HEK293 (cell line): ENCODE measurements around the gene AFF3.

Source experiments
- CTCF ChIA-PET: fragments of 350-600 bp; formaldehyde crosslinking; extraction: SDS; loops from one replicate; lab custom pipeline; 2021; ENCODE audit warnings: antibody characterized with exemption; lab: Yijun Ruan, JAX
- POLR2A ChIA-PET: fragments of 300-600 bp; formaldehyde crosslinking; extraction: SDS; loops from one replicate; lab custom pipeline; 2020; ENCODE audit warnings: antibody characterized with exemption, inconsistent platforms; lab: Yijun Ruan, JAX
- H3K27ac ChIP-seq: fragments of 200-500 bp; sonication (Bioruptor generic); 2 replicates; pipeline ENCODE4 v1.5.1; 2014; ENCODE audit warnings: low read depth, low read length, control low read depth, inconsistent platforms; ENCODE audit errors: extremely low read depth
- H3K36me3 ChIP-seq, 2 experiments: fragments of 200-500 bp in 1 of 2; sonication (Bioruptor generic) in 1 of 2; 1 replicate in 1 of 2; 2 replicates in 1 of 2; pipeline ENCODE4 v1.5.1; 2014 to 2017; ENCODE audit warnings: inconsistent platforms in 2 of 2, low read length in 2 of 2; ENCODE audit not compliant: control insufficient read depth in 2 of 2, insufficient read depth in 1 of 2
- H3K4me1 ChIP-seq: fragments of 200-500 bp; sonication (Bioruptor generic); 2 replicates; pipeline ENCODE4 v1.5.1; 2014; ENCODE audit warnings: mild to moderate bottlenecking, low read length, inconsistent platforms; ENCODE audit not compliant: control insufficient read depth, insufficient read depth
- H3K4me3 ChIP-seq: 2 replicates; pipeline ENCODE4 v1.5.1; 2011; ENCODE audit warnings: low read depth, mild to moderate bottlenecking, control low read depth, low read length, moderate library complexity
- H3K9me3 ChIP-seq: fragments of 200-500 bp; sonication (Bioruptor generic); 2 replicates; pipeline ENCODE4 v1.5.1; 2014; ENCODE audit warnings: low read depth, low read length, inconsistent platforms; ENCODE audit not compliant: control insufficient read depth, insufficient read depth
- EGR2 ChIP-seq: fragments of 450-650 bp; formaldehyde crosslinking; IDR thresholded peaks from 2 replicates; pipeline ENCODE4 v1.5.1; 2016; ENCODE audit warnings: low read depth, missing biosample characterization, missing genetic modification characterization
- FEZF1 ChIP-seq: fragments of 450-650 bp; formaldehyde crosslinking; IDR thresholded peaks from 2 replicates; pipeline ENCODE4 v1.5.1; 2016; ENCODE audit warnings: missing biosample characterization, missing genetic modification characterization
- HIC1 ChIP-seq: fragments of 450-650 bp; formaldehyde crosslinking; IDR thresholded peaks from 2 replicates; pipeline ENCODE4 v1.5.1; 2016; ENCODE audit warnings: missing biosample characterization, missing genetic modification characterization
- PRDM1 ChIP-seq: fragments of 450-650 bp; formaldehyde crosslinking; IDR thresholded peaks from 2 replicates; pipeline ENCODE4; 2016; ENCODE audit warnings: missing biosample characterization, missing genetic modification characterization
- SALL2 ChIP-seq: fragments of 450-650 bp; formaldehyde crosslinking; IDR thresholded peaks from 2 replicates; pipeline ENCODE4 v1.5.0; 2017; ENCODE audit warnings: missing biosample characterization, mild to moderate bottlenecking, missing genetic modification characterization, borderline replicate concordance
- SP3 ChIP-seq: fragments of 450-650 bp; formaldehyde crosslinking; IDR thresholded peaks from 2 replicates; pipeline ENCODE4 v1.5.1; 2016; ENCODE audit warnings: missing biosample characterization, missing genetic modification characterization
- YY1 ChIP-seq: fragments of 450-650 bp; formaldehyde crosslinking; IDR thresholded peaks from 2 replicates; pipeline ENCODE4 v1.5.1; 2018; ENCODE audit warnings: missing biosample characterization, missing genetic modification characterization
- ZBTB17 ChIP-seq: fragments of 450-650 bp; formaldehyde crosslinking; IDR thresholded peaks from 2 replicates; pipeline ENCODE4 v1.5.1; 2016; ENCODE audit warnings: missing biosample characterization, missing genetic modification characterization
- ZBTB26 ChIP-seq: fragments of 450-650 bp; formaldehyde crosslinking; optimal IDR thresholded peaks from 2 replicates; pipeline ENCODE3; 2016; ENCODE audit warnings: missing biosample characterization, mild to moderate bottlenecking, missing genetic modification characterization
- ZFHX2 ChIP-seq: fragments of 450-650 bp; formaldehyde crosslinking; conservative IDR thresholded peaks from 2 replicates; pipeline ENCODE4 v1.5.1; 2016; ENCODE audit warnings: missing biosample characterization, missing genetic modification characterization
- ZFP69B ChIP-seq: fragments of 450-650 bp; formaldehyde crosslinking; IDR thresholded peaks from 2 replicates; pipeline ENCODE4 v1.5.1; 2016; ENCODE audit warnings: missing biosample characterization, missing genetic modification characterization
- ZNF112 ChIP-seq: fragments of 450-650 bp; formaldehyde crosslinking; IDR thresholded peaks from 2 replicates; pipeline ENCODE4 v1.5.0; 2017; ENCODE audit warnings: missing biosample characterization, missing genetic modification characterization
- ZNF146 ChIP-seq: fragments of 450-650 bp; formaldehyde crosslinking; IDR thresholded peaks from 2 replicates; pipeline ENCODE4 v1.5.1; 2016; ENCODE audit warnings: missing biosample characterization, missing genetic modification characterization
- ZNF169 ChIP-seq: fragments of 450-650 bp; formaldehyde crosslinking; IDR thresholded peaks from 2 replicates; pipeline ENCODE4 v1.5.1; 2016; ENCODE audit warnings: missing biosample characterization, missing genetic modification characterization
- ZNF24 ChIP-seq: fragments of 450-650 bp; formaldehyde crosslinking; IDR thresholded peaks from 2 replicates; pipeline ENCODE4 v1.5.1; 2016; ENCODE audit warnings: missing biosample characterization, missing genetic modification characterization
- ZNF341 ChIP-seq: fragments of 450-650 bp; formaldehyde crosslinking; IDR thresholded peaks from 2 replicates; pipeline ENCODE4; 2016; ENCODE audit warnings: low read depth, missing biosample characterization, missing genetic modification characterization
- ZNF362 ChIP-seq: fragments of 450-650 bp; formaldehyde crosslinking; IDR thresholded peaks from 2 replicates; pipeline ENCODE4 v1.5.1; 2016; ENCODE audit warnings: missing biosample characterization, missing genetic modification characterization
- ZNF433 ChIP-seq: fragments of 450-650 bp; formaldehyde crosslinking; IDR thresholded peaks from 2 replicates; pipeline ENCODE4 v1.5.1; 2016; ENCODE audit warnings: missing biosample characterization, missing genetic modification characterization, low read depth
- ZNF518A ChIP-seq: fragments of 450-650 bp; formaldehyde crosslinking; conservative IDR thresholded peaks from 2 replicates; pipeline ENCODE4 v1.5.1; 2016; ENCODE audit warnings: low read depth, missing biosample characterization, missing genetic modification characterization
- ZNF558 ChIP-seq: fragments of 450-650 bp; formaldehyde crosslinking; IDR thresholded peaks from 2 replicates; pipeline ENCODE4 v1.5.1; 2016; ENCODE audit warnings: missing biosample characterization, missing genetic modification characterization
- ZNF571 ChIP-seq: fragments of 450-650 bp; formaldehyde crosslinking; IDR thresholded peaks from 2 replicates; pipeline ENCODE4 v1.5.0; 2017; ENCODE audit warnings: missing biosample characterization, missing genetic modification characterization
- ZNF654 ChIP-seq: fragments of 450-650 bp; formaldehyde crosslinking; IDR thresholded peaks from 2 replicates; pipeline ENCODE4 v1.5.1; 2016; ENCODE audit warnings: low read depth, missing biosample characterization, missing genetic modification characterization
- ZNF837 ChIP-seq: fragments of 450-650 bp; formaldehyde crosslinking; IDR thresholded peaks from 2 replicates; pipeline ENCODE4 v1.5.1; 2016; ENCODE audit warnings: missing biosample characterization, missing genetic modification characterization
- ZSCAN23 ChIP-seq: fragments of 450-650 bp; formaldehyde crosslinking; IDR thresholded peaks from 2 replicates; pipeline ENCODE4 v1.5.1; 2016; ENCODE audit warnings: missing biosample characterization, missing genetic modification characterization
- ZSCAN5A ChIP-seq: fragments of 450-650 bp; formaldehyde crosslinking; IDR thresholded peaks from 2 replicates; pipeline ENCODE4 v1.5.1; 2016; ENCODE audit warnings: missing biosample characterization, missing genetic modification characterization

AFF3 gene

GRCh38 chr2:100042562-100042961, 99.8 kb downstream of the AFF3 start (continued):
- TF ChIP-seq FEZF1 = no peak
- no peak for TF ChIP-seq HIC1 (tag by site-specific recombination)
- no peak for TF ChIP-seq ZNF24 (tag by site-specific recombination)
- no peak for TF ChIP-seq ZSCAN23 (tag by site-specific recombination)
- no peak for TF ChIP-seq ZFP69B (tag by site-specific recombination)
- no peak for TF ChIP-seq ZNF558 (tag by site-specific recombination)
- no peak for TF ChIP-seq SP3 (tag by site-specific recombination)

GRCh38 chr2:100041946-100042345, 100.4 kb downstream of the AFF3 start:
- CTCF ChIA-PET = interaction anchor here (0.5 kb wide), 1 partner anchor 16 kb away, joined by 4 read pairs; no protein-coding TSS in a partner anchor

GRCh38 chr2:100041385-100041784, 101.0 kb downstream of the AFF3 start:
- H3K27ac ChIP-seq = no peak overlapping the region
- ChIA-PET CTCF (no interaction called here), POLR2A (no interaction called here)
- H3K36me3 ChIP-seq = no peaks in the 10 kb centered on the region
- TF ChIP-seq PRDM1 (tag by site-specific recombination) (no peak), ZNF24 (tag by site-specific recombination) (no peak), ZNF654 (tag by site-specific recombination) (no peak), ZNF518A (tag by site-specific recombination) (no peak), ZBTB26 (tag by site-specific recombination) (no peak), ZNF571 (tag by site-specific recombination) (no peak)
- peaks cover 3% of the 10 kb centered on the region; the same call in 1 of the 2 replicates for H3K4me1 ChIP-seq
- H3K9me3 ChIP-seq = no peaks in the 10 kb centered on the region
- H3K4me3 ChIP-seq = no peak overlapping the region

More at GRCh38 chr2:100041946-100042345, 100.4 kb downstream of the AFF3 start:
- H3K36me3 ChIP-seq = no peaks in the 10 kb centered on the region
- no peak overlapping the region for H3K27ac ChIP-seq
- TF ChIP-seq EGR2 (0 out of 2 replicates have a peak, but pooled peaks have one; percentile 25), ZBTB17 (no peak), ZFHX2 (tag by site-specific recombination) (0 out of 2 replicates have a peak, but pooled peaks have one; percentile 21), ZNF433 (tag by site-specific recombination) (no peak), ZNF558 (tag by site-specific recombination) (no peak), ZNF112 (tag by site-specific recombination) (no peak), ZNF837 (tag by site-specific recombination) (no peak), ZNF341 (no peak), YY1 (no peak), SALL2 (no peak), ZSCAN5A (no peak), ZNF146 (tag by site-specific recombination) (no peak), ZNF362 (tag by site-specific recombination) (no peak), ZNF169 (tag by site-specific recombination) (no peak)
- no peak overlapping the region for H3K4me3 ChIP-seq
- H3K4me1 ChIP-seq = peaks cover 1% of the 10 kb centered on the region; the same call in 1 of the 2 replicates
- POLR2A ChIA-PET = no interaction called here
- no peaks in the 10 kb centered on the region for H3K9me3 ChIP-seq
